Mesothelial cell of epicardium (in vitro differentiated cells): ENCODE data around the gene FH. TPM values are rescaled to one million over a fixed set of nuclear protein-coding genes. Genes with fewer than 3 reads are reported as not detected.

ENCODE experiments used
- DNase-seq, 2 experiments: peaks; one replicate each; pipeline ENCODE4 v3.0.0; 2021; ENCODE audit warnings: low spot score in 2 of 2; ENCODE audit not compliant: unreplicated experiment in 2 of 2
- H3K27ac Mint-ChIP-seq: 2 replicates; pipeline ENCODE4 v1.8.0; 2021; ENCODE audit warnings: mixed read lengths
- H3K27me3 Mint-ChIP-seq: 2 replicates; pipeline ENCODE4 v1.8.0; 2021; ENCODE audit warnings: low read depth, mixed read lengths
- H3K36me3 Mint-ChIP-seq: 2 replicates; pipeline ENCODE4 v1.8.0; 2021; ENCODE audit warnings: mixed read lengths
- H3K4me1 Mint-ChIP-seq: 2 replicates; pipeline ENCODE4 v1.8.0; 2021; ENCODE audit warnings: mixed read lengths
- H3K4me3 Mint-ChIP-seq: 2 replicates; pipeline ENCODE4 v1.8.0; 2021; ENCODE audit warnings: mild to moderate bottlenecking, moderate library complexity, mixed read lengths
- H3K9me3 Mint-ChIP-seq: 2 replicates; pipeline ENCODE4 v1.8.0; 2021; ENCODE audit warnings: mixed read lengths
- total RNA-seq: library from RNA; stranded (reverse); gene quantifications from 3 replicates; pipeline ENCODE4 v1.2.1, GENCODE V29; 2021
- TF ChIP-seq, protein P1 (sequence below): fragments of 200-600 bp; sonication (generic); IDR thresholded peaks from one replicate; pipeline ENCODE4 v1.5.0; 2021; ENCODE audit warnings: antibody characterized with exemption; ENCODE audit not compliant: unreplicated experiment

Gene FH
- total RNA-seq, 1 donor from 2014 or later: 51.5 TPM

DNA sequence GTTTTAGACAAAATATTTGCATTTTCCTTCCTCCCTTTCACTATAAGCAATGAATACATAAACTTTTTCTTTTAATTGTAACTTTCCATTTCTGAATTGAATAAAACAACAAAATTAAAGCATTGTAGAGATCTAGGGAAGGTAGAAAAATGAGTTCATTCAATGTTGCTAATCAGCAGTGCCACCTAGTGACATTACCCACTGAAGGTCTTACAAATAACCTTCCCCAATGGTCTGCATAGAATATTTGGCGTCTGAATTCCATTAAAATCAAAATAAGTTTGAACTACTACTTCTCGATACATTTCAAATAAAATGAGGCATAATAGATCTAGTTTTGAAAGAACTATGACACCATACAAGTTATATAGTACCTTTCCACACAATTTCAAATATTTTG, 19.6 kb downstream of the FH start:
- Mint-ChIP-seq H3K27me3 (no peaks in the 10 kb centered on the region), H3K36me3 (peaks cover 26% of the 10 kb centered on the region), H3K9me3 (no peaks in the 10 kb centered on the region), H3K4me1 (no peaks in the 10 kb centered on the region), H3K4me3 (no peak overlapping the region), H3K27ac (no peak overlapping the region)
- TF ChIP-seq, protein P1, sequence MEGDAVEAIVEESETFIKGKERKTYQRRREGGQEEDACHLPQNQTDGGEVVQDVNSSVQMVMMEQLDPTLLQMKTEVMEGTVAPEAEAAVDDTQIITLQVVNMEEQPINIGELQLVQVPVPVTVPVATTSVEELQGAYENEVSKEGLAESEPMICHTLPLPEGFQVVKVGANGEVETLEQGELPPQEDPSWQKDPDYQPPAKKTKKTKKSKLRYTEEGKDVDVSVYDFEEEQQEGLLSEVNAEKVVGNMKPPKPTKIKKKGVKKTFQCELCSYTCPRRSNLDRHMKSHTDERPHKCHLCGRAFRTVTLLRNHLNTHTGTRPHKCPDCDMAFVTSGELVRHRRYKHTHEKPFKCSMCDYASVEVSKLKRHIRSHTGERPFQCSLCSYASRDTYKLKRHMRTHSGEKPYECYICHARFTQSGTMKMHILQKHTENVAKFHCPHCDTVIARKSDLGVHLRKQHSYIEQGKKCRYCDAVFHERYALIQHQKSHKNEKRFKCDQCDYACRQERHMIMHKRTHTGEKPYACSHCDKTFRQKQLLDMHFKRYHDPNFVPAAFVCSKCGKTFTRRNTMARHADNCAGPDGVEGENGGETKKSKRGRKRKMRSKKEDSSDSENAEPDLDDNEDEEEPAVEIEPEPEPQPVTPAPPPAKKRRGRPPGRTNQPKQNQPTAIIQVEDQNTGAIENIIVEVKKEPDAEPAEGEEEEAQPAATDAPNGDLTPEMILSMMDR: no peak
- DNase-seq: no peak

DNA sequence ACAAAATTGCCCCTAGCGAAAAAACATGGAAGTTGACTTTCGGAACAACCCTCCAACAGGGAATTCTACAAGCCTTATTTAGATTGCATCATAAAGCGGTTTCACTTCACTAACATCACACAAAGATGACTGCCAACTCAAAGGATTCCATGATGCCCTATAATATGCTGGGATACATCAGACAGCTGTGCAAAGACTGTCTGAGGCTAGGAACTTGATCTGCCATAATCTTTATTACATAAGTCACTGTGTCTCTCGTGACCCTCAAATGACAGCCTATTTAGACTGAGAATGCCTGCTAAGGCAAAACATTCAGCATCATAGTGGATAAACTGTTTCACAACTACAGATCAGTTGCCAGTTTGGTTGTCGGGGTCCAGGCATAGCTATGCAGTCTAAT, 23.8 kb downstream of the FH start:
- H3K4me1 Mint-ChIP-seq: no peaks in the 10 kb centered on the region
- H3K9me3 Mint-ChIP-seq: no peaks in the 10 kb centered on the region
- DNase-seq: no peak
- H3K4me3 Mint-ChIP-seq: no peak overlapping the region
- no peaks in the 10 kb centered on the region for H3K27me3 Mint-ChIP-seq
- no peak overlapping the region for H3K27ac Mint-ChIP-seq
- H3K36me3 Mint-ChIP-seq: peaks cover 24% of the 10 kb centered on the region
- TF ChIP-seq, protein P1: no peak

DNA sequence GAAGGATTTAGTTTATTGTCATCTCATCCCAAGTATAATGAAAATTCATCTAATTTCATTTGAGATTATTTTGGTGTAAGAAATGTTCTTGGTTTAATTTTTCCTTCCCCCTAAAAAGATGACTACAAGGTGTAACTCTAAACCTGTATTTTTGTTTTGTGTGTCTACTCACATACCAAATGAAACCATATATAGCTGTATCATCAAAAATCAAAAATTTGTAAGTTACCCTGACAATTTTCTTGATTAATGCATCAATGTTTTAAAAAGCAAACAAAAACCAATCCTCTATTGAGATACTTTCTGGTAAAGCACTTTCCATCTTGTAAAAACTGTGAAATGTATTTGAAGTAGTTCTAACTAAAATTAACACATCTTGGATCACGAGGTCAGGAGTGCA, 30.8 kb downstream of the FH start:
- no peak overlapping the region for H3K4me3 Mint-ChIP-seq
- peaks cover 12% of the 10 kb centered on the region for H3K9me3 Mint-ChIP-seq
- H3K36me3 Mint-ChIP-seq: peaks cover 3% of the 10 kb centered on the region
- H3K27ac Mint-ChIP-seq: no peak overlapping the region
- TF ChIP-seq, protein P1: no peak
- no peaks in the 10 kb centered on the region for H3K4me1 Mint-ChIP-seq
- no peak for DNase-seq
- H3K27me3 Mint-ChIP-seq: no peaks in the 10 kb centered on the region

DNA sequence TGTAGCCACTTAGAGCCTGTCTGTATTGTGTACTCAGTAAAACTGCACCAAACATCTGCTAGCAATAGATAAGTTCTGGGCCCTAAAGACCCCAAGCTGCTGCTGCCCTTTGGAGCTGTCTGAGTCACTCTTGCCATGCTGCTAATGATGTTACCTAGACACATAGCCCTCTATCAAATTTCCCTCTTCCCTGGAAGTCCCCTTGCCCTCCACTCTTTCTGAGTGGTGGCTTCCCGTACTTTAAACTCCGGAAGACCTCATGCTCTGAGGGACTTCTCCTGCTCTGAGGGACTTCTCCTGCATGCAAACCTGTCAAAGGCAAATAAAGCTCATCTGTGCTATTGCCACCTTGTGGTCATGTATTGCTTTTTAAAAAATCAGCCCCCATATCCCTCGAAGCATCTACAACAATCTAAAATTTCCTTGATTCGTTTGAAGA, 34.0 kb downstream of the FH start:
- Mint-ChIP-seq H3K4me1 (no peaks in the 10 kb centered on the region), H3K4me3 (no peak overlapping the region), H3K27ac (no peak overlapping the region), H3K36me3 (no peaks in the 10 kb centered on the region), H3K27me3 (no peaks in the 10 kb centered on the region), H3K9me3 (peaks cover 12% of the 10 kb centered on the region)
- no peak for DNase-seq
- TF ChIP-seq, protein P1: no peak

DNA sequence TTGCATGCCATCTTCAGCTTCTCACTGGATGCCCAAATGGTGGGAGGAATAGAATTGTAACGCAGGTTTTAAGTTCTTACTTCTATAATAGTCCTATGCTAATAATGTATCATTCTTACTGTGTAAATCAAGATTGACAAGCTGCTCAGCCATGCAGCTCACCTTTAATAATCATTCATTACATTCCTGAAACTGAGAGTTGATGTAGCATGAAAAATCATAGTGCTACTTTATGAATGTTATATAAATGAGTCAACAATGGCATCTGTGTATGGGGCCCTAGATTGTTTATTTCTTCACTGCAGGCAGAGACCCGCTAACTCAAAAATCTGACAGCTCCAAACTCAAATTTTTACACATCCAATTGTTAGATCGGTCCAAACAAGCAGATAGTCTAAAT, 34.4 kb downstream of the FH start:
- H3K27me3 Mint-ChIP-seq: no peaks in the 10 kb centered on the region
- H3K36me3 Mint-ChIP-seq: no peaks in the 10 kb centered on the region
- DNase-seq: no peak
- H3K27ac Mint-ChIP-seq: no peak overlapping the region
- peaks cover 12% of the 10 kb centered on the region for H3K9me3 Mint-ChIP-seq
- no peaks in the 10 kb centered on the region for H3K4me1 Mint-ChIP-seq
- no peak overlapping the region for H3K4me3 Mint-ChIP-seq
- TF ChIP-seq, protein P1: no peak

DNA sequence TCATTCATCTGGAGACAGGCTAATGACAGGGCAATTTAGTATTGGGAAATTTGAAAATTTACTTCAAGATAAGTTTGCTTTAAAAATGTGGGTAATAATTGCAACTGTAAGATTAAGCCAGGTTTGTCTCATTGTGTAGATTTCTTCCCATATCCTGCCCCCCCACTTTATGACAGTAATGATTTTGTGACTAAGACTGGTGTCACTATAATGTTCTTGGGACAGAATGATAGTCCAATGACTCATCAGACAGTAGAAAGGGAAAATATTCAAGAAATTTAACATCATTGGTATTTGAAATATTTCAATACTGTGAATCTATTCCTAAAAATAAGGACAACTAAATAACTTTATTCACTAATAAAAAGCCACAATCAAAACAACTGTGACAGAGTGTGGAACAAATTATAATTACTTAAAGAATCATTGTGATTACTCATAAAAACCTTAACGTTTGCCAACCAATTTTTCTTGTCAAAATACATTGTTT, 36.7 kb downstream of the FH start:
- H3K4me3 Mint-ChIP-seq: no peak overlapping the region
- H3K4me1 Mint-ChIP-seq: no peaks in the 10 kb centered on the region
- peaks cover 12% of the 10 kb centered on the region for H3K9me3 Mint-ChIP-seq
- no peaks in the 10 kb centered on the region for H3K36me3 Mint-ChIP-seq
- DNase-seq: no peak
- TF ChIP-seq, protein P1: no peak
- H3K27me3 Mint-ChIP-seq: no peaks in the 10 kb centered on the region
- no peak overlapping the region for H3K27ac Mint-ChIP-seq
